ENCODE data around the gene JSRP1.

Gene JSRP1

GRCh38 chr19:2255982-2256685 is at the start of gene JSRP1:
TSS of gene JSRP1 (minus strand) at chr19:2256417. CDS start at chr19:2255314, 1,103 bp downstream.
- no peak for DNase-seq

- DNase-seq = no peak
Measured at GRCh38 chr19:2305452-2306280, 49.4 kb upstream of the JSRP1 start.

GRCh38 chr19:2303211-2303798 is 47.1 kb upstream of the JSRP1 start:
- DNase-seq = no peak

GRCh38 chr19:2302319-2303210 is 46.3 kb upstream of the JSRP1 start:
- no peak for DNase-seq

- no peak for DNase-seq
Measured at GRCh38 chr19:2300533-2300932, 44.3 kb upstream of the JSRP1 start.

GRCh38 chr19:2296141-2296540 is 39.9 kb upstream of the JSRP1 start:
- DNase-seq = no peak

- DNase-seq = peak; percentile 60
Measured at GRCh38 chr19:2294687-2295335, 38.6 kb upstream of the JSRP1 start.

GRCh38 chr19:2291185-2291751 is 35.1 kb upstream of the JSRP1 start:
- DNase-seq = no peak

- DNase-seq = no peak
Measured at GRCh38 chr19:2290441-2291184, 34.4 kb upstream of the JSRP1 start.

- DNase-seq = no peak
Measured at GRCh38 chr19:2289714-2290435, 33.7 kb upstream of the JSRP1 start.

GRCh38 chr19:2288818-2289713 is 32.8 kb upstream of the JSRP1 start:
- DNase-seq = no peak

GRCh38 chr19:2288338-2288817 is 32.2 kb upstream of the JSRP1 start:
- peak; percentile 67 for DNase-seq

- no peak for DNase-seq
Measured at GRCh38 chr19:2287585-2288337, 31.5 kb upstream of the JSRP1 start.

GRCh38 chr19:2286402-2287140 is 30.4 kb upstream of the JSRP1 start:
- no peak for DNase-seq

GRCh38 chr19:2283835-2284507 is 27.8 kb upstream of the JSRP1 start:
- no peak for DNase-seq

- no peak for DNase-seq
Measured at GRCh38 chr19:2282862-2283237, 26.6 kb upstream of the JSRP1 start.

Data from NCI-H446 treated with DMSO at 0.1 percent for 48 hours (cell line).